ENCODE results near the gene MKRN3. TPM values are rescaled to one million over a fixed set of nuclear protein-coding genes. Genes with fewer than 3 reads are reported as not detected.

The MKRN3 gene
- 0.85 TPM in 1 of 2 replicates, not detected in the other for total RNA-seq

DNA sequence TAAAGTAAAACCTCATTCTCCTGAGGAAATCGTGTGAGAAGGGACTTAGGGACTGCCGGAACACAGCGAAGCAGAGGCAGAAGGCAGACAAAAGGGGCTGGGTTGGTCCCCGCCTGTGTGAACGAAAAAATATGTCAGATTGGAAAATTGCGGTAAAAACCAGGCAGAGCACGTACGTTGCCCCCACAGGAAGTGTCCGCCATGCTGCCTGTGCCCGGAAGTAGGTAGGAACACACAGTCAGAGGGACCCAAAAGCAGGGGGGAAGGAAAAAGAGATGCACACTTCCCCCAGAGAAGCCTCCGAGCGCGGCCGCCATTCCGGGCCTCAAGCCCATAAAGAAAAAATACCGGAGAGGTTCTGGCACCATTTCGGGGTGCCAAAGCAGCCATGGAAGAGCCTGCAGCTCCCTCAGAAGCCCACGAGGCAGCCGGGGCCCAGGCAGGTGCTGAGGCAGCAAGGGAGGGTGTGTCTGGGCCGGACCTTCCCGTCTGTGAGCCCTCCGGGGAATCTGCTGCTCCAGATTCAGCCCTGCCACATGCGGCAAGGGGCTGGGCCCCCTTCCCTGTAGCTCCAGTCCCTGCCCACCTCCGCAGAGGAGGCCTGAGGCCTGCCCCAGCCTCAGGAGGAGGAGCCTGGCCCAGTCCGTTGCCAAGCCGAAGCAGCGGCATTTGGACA is at the start of gene MKRN3:
TSS of gene MKRN3 (plus strand) at position 280 of the 676 bp plus-strand sequence. CDS start at position 389, 109 bp downstream.

Small RNA genes lying within 50 kb of the gene (small RNA-seq; reads per million reads assigned to genes)
- gene MIR4508, result not detected

Other genes with a start within 250 kb of the MKRN3 start
- gene GOLGA6L26, start 231.5 kb upstream of the MKRN3 start, total RNA-seq, result not detected in 2 replicates
- gene GOLGA8S, start 210.9 kb upstream of the MKRN3 start, total RNA-seq, result not detected in 2 replicates
- gene GOLGA6L2, start 118.4 kb upstream of the MKRN3 start, total RNA-seq, result not detected in 2 replicates
- gene MAGEL2, start 82.2 kb downstream of the MKRN3 start, total RNA-seq, result under 0.01 and 0.24 TPM in 2 replicates
- 67.3 and 68.5 TPM in 2 replicates for gene NDN, start 121.6 kb downstream of the MKRN3 start, total RNA-seq